Measurements from ENCODE around the gene IRF9. TPM values are rescaled to one million over a fixed set of nuclear protein-coding genes. Genes with fewer than 3 reads are reported as not detected.

Gene IRF9, protein sequence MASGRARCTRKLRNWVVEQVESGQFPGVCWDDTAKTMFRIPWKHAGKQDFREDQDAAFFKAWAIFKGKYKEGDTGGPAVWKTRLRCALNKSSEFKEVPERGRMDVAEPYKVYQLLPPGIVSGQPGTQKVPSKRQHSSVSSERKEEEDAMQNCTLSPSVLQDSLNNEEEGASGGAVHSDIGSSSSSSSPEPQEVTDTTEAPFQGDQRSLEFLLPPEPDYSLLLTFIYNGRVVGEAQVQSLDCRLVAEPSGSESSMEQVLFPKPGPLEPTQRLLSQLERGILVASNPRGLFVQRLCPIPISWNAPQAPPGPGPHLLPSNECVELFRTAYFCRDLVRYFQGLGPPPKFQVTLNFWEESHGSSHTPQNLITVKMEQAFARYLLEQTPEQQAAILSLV
- 20.9 and 27.6 TPM in 2 replicates for total RNA-seq (2021)
- long read RNA-seq, transcript IRF9-202 (9 exons, 1,838 nt): major isoform, 10 of 25 reads
- long read RNA-seq, partial matches to known transcripts: 2 of 25 reads
- long read RNA-seq, other reads (novel, unspliced or antisense): 10 of 25 reads

- Histone ChIP-seq H2BK120ac (ENCODE audit: low read depth, low read length, poor library complexity, severe bottlenecking) (no peak within 1 kb of the TSS), H3T11ph (ENCODE audit: low read length) (no peak within 1 kb of the TSS), H3K27me3 (ENCODE audit: insufficient read depth, low read length) (no peaks in the 10 kb centered on the region), H4K8ac (replicated peaks; ENCODE audit: insufficient read length, low read depth, low read length) (no peak within 1 kb of the TSS), H2BK12ac (ENCODE audit: insufficient read length, low read depth, low read length) (no peak within 1 kb of the TSS), H3K56ac (ENCODE audit: insufficient read length, low read depth, low read length) (no peak within 1 kb of the TSS), H3K23ac (ENCODE audit: insufficient read length, low read depth, low read length) (no peak within 1 kb of the TSS), H3K79me1 (ENCODE audit: insufficient read depth, low read depth, low read length, poor library complexity, severe bottlenecking) (no peaks in the 10 kb centered on the region), H4K91ac (ENCODE audit: insufficient read length, low read depth, low read length) (no peak within 1 kb of the TSS), H2BK15ac (ENCODE audit: low read depth, low read length) (no peak within 1 kb of the TSS), H3K9me3 (ENCODE audit: control insufficient read depth, low read depth, low read length) (no peaks in the 10 kb centered on the region), H2BK20ac (ENCODE audit: low read depth, low read length, poor library complexity, severe bottlenecking) (no peak within 1 kb of the TSS), H3K4me2 (ENCODE audit: insufficient read depth, insufficient read length, low read length) (peak within 1 kb of the TSS; percentile 31), H3K18ac (ENCODE audit: insufficient read length, low read depth, low read length) (no peak within 1 kb of the TSS), H2BK5ac (ENCODE audit: insufficient read length, low read length) (no peak within 1 kb of the TSS), H2AK5ac (ENCODE audit: insufficient read length, low read length) (no peak within 1 kb of the TSS), H3K27ac (ENCODE audit: insufficient read length, low read depth, low read length) (no peak within 1 kb of the TSS), H2AFZ (ENCODE audit: low read length) (no peak within 1 kb of the TSS), H3K9ac (ENCODE audit: extremely low read depth, insufficient read length, low read length) (no peak within 1 kb of the TSS), H3K14ac (ENCODE audit: insufficient read depth, low read length) (0 out of 2 replicates have a peak within 1 kb of the TSS, but pooled peaks have one; percentile 30), H3K4me1 (ENCODE audit: insufficient read depth, low read length) (no peaks in the 10 kb centered on the region), H3K23me2 (ENCODE audit: insufficient read length, low read depth, low read length, poor library complexity, severe bottlenecking) (no peaks in the 10 kb centered on the region), H4K20me1 (ENCODE audit: control insufficient read depth, insufficient read depth, insufficient read length) (no peaks in the 10 kb centered on the region), H4K5ac (ENCODE audit: insufficient read length, low read depth, low read length) (no peak within 1 kb of the TSS), H3K79me2 (ENCODE audit: insufficient read depth, low read length) (no peaks in the 10 kb centered on the region), H3K4ac (ENCODE audit: low read depth, low read length) (no peak within 1 kb of the TSS)
- DNase-seq: peak; percentile 97
- no CpG with 5 or more reads among the region's 12 CpGs for WGBS (ENCODE audit: extremely low coverage, insufficient read length, low lambda C conversion rate)
- Mint-ChIP-seq H3K27me3 (ENCODE audit: low read depth) (no peaks in the 10 kb centered on the region; the same call in 1 of the 2 replicates), H3K9me3 (no peaks in the 10 kb centered on the region), H3K4me1 (peaks cover 11 to 13% of the 10 kb centered on the region in 2 experiments), H3K27ac (peak within 1 kb of the TSS; percentile 71 to 96 (median 81)), H3K4me3 (peak within 1 kb of the TSS; percentile 61 to 80), H3K36me3 (ENCODE audit: insufficient read depth in 1 of 3, low read depth in 3 of 3) (peaks cover 21 to 65% (median 54%) of the 10 kb centered on the region in 3 experiments)
- TF ChIP-seq CTCF (conservative IDR thresholded peaks at IDR 0.05): peak; percentile 96
These were observed at the start of gene IRF9 for GRCh38 chr14:24160850-24161804. TSS of gene IRF9 (plus strand) at chr14:24161265. CDS start at chr14:24162145, 880 bp downstream.

All from H9 (cell line).